HUES64 (cell line): ENCODE measurements around the gene CBLIF. TPM values are rescaled to one million over a fixed set of nuclear protein-coding genes. Genes with fewer than 3 reads are reported as not detected.
"Not testable (repeated sequence)": the region's sequence is repeated elsewhere in the genome, so short reads cannot be mapped to it uniquely, and the experiment has no call there.

Experiments used
- H3K27ac ChIP-seq: 2 replicates; pipeline ENCODE4 v1.7.0; 2013; ENCODE audit warnings: low read depth, low read length, inconsistent platforms
- H3K27me3 ChIP-seq: 2 replicates; pipeline ENCODE4 v1.6.1; 2013; ENCODE audit warnings: mild to moderate bottlenecking, low read length; ENCODE audit not compliant: insufficient read depth
- H3K36me3 ChIP-seq: 2 replicates; pipeline ENCODE4 v1.6.1; 2013; ENCODE audit warnings: mild to moderate bottlenecking, low read length; ENCODE audit not compliant: insufficient read depth
- H3K4me1 ChIP-seq: 2 replicates; pipeline ENCODE4 v1.6.1; 2013; ENCODE audit warnings: mild to moderate bottlenecking, low read length, moderate library complexity; ENCODE audit not compliant: insufficient read depth
- H3K4me3 ChIP-seq: 2 replicates; pipeline ENCODE4 v1.5.1; 2013; ENCODE audit warnings: mild to moderate bottlenecking, low read length, moderate library complexity
- H3K9ac ChIP-seq: 2 replicates; pipeline ENCODE4 v1.6.1; 2013; ENCODE audit warnings: mild to moderate bottlenecking, low read depth, low read length
- H3K9me3 ChIP-seq: 2 replicates; pipeline ENCODE4 v1.6.1; 2013; ENCODE audit warnings: low read depth, low read length; ENCODE audit not compliant: insufficient read depth
- WGBS: fragments of 150-250, 120-280 bp; methylation state at CpG from one replicate; pipeline ENCODE4 v1.1.7; 2013; ENCODE audit warnings: missing lambda C conversion rate; 5-methylcytosine and 5-hydroxymethylcytosine counted together
- polyA plus RNA-seq, 2 experiments: library from polyadenylated mRNA; stranded (reverse); fragments of 50-300 nt; gene quantifications; one replicate each; pipeline ENCODE4 v1.2.3, GENCODE V29; 2013

Gene CBLIF
- not detected for polyA plus RNA-seq (2013, experiment 1 of 2)
- not detected for polyA plus RNA-seq (2013, experiment 2 of 2)

- Histone ChIP-seq H3K27ac (no peak within 1 kb of the TSS), H3K27me3 (no peaks in the 10 kb centered on the region), H3K9me3 (no peaks in the 10 kb centered on the region), H3K36me3 (no peaks in the 10 kb centered on the region), H3K4me1 (peaks cover 7% of the 10 kb centered on the region; the same call in 1 of the 2 replicates), H3K4me3 (no peak within 1 kb of the TSS), H3K9ac (no peak within 1 kb of the TSS)
- WGBS = 91% methylated on average over 4 of the region's 4 CpGs
Observed at GRCh38 chr11:59845399-59845798, at the start of gene CBLIF. Gene CBLIF, minus strand, starts transcription at chr11:59845499. Its CDS starts 46 bp downstream, at chr11:59845453.

GRCh38 chr11:59894616-59895015 lies 49.3 kb upstream of the CBLIF start:
- no peaks in the 10 kb centered on the region for H3K36me3 ChIP-seq
- H3K27ac ChIP-seq = no peak overlapping the region
- no peaks in the 10 kb centered on the region for H3K27me3 ChIP-seq
- no peaks in the 10 kb centered on the region for H3K9me3 ChIP-seq
- H3K9ac ChIP-seq = no peak overlapping the region
- no peak overlapping the region for H3K4me3 ChIP-seq
- WGBS = 98% methylated on average over 1 of the region's 1 CpG
- peaks cover 12% of the 10 kb centered on the region for H3K4me1 ChIP-seq

GRCh38 chr11:59891781-59892181 lies 46.5 kb upstream of the CBLIF start:
- 36% methylated on average over 4 of the region's 4 CpGs for WGBS

GRCh38 chr11:59887156-59887555 lies 41.9 kb upstream of the CBLIF start:
- not testable (repeated sequence) for H3K4me3 ChIP-seq, H3K27ac ChIP-seq, H3K9ac ChIP-seq, H3K36me3 ChIP-seq, H3K27me3 ChIP-seq, H3K9me3 ChIP-seq, H3K4me1 ChIP-seq

More at GRCh38 chr11:59891781-59892181, 46.5 kb upstream of the CBLIF start:
- Histone ChIP-seq H3K4me3 (no peak overlapping the region), H3K36me3 (no peaks in the 10 kb centered on the region), H3K9me3 (no peaks in the 10 kb centered on the region; the same call in 1 of the 2 replicates), H3K9ac (no peak overlapping the region), H3K27ac (peak overlapping the region; percentile 24; the same call in 1 of the 2 replicates), H3K4me1 (peaks cover 12% of the 10 kb centered on the region), H3K27me3 (no peaks in the 10 kb centered on the region)

- Histone ChIP-seq H3K27ac (no peak overlapping the region), H3K27me3 (no peaks in the 10 kb centered on the region), H3K4me1 (no peaks in the 10 kb centered on the region), H3K36me3 (no peaks in the 10 kb centered on the region), H3K9ac (no peak overlapping the region), H3K9me3 (no peaks in the 10 kb centered on the region), H3K4me3 (no peak overlapping the region)
- WGBS = 91% methylated on average over 1 of the region's 1 CpG
Observed at GRCh38 chr11:59883597-59883996, 38.3 kb upstream of the CBLIF start.

- Histone ChIP-seq H3K9ac (no peak overlapping the region), H3K27me3 (no peaks in the 10 kb centered on the region), H3K27ac (no peak overlapping the region), H3K36me3 (no peaks in the 10 kb centered on the region), H3K4me3 (no peak overlapping the region), H3K9me3 (no peaks in the 10 kb centered on the region), H3K4me1 (peaks cover 12% of the 10 kb centered on the region)
- 83% methylated on average over 1 of the region's 1 CpG for WGBS
Observed at GRCh38 chr11:59879567-59879966, 34.3 kb upstream of the CBLIF start.

GRCh38 chr11:59878575-59878974 lies 33.3 kb upstream of the CBLIF start, which contains the start of gene OOSP3:
Gene OOSP3, plus strand, starts transcription at chr11:59878782. Its CDS starts 27 bp downstream, at chr11:59878809.
- H3K4me3 ChIP-seq = no peak within 1 kb of the TSS
- WGBS = 86% methylated on average over 5 of the region's 5 CpGs
- H3K27ac ChIP-seq = no peak within 1 kb of the TSS; the same call in 1 of the 2 replicates

GRCh38 chr11:59877784-59878183 lies 32.5 kb upstream of the CBLIF start:
- no peaks in the 10 kb centered on the region for H3K36me3 ChIP-seq
- H3K4me3 ChIP-seq = no peak overlapping the region
- no peak overlapping the region for H3K9ac ChIP-seq
- no peak overlapping the region; the same call in 1 of the 2 replicates for H3K27ac ChIP-seq
- no peaks in the 10 kb centered on the region for H3K9me3 ChIP-seq
- peaks cover 12% of the 10 kb centered on the region for H3K4me1 ChIP-seq
- no peaks in the 10 kb centered on the region for H3K27me3 ChIP-seq

More at GRCh38 chr11:59878575-59878974, 33.3 kb upstream of the CBLIF start, which contains the start of gene OOSP3:
- Histone ChIP-seq H3K27me3 (no peaks in the 10 kb centered on the region), H3K4me1 (peaks cover 12% of the 10 kb centered on the region), H3K9ac (no peak within 1 kb of the TSS), H3K9me3 (no peaks in the 10 kb centered on the region), H3K36me3 (no peaks in the 10 kb centered on the region)

- Histone ChIP-seq H3K4me1 (peaks cover 12% of the 10 kb centered on the region), H3K9me3 (no peaks in the 10 kb centered on the region), H3K9ac (no peak overlapping the region), H3K36me3 (no peaks in the 10 kb centered on the region), H3K27me3 (no peaks in the 10 kb centered on the region), H3K27ac (no peak overlapping the region), H3K4me3 (no peak overlapping the region)
Observed at GRCh38 chr11:59877325-59877724, 32.0 kb upstream of the CBLIF start.

- WGBS = 98% methylated on average over 9 of the region's 9 CpGs
- no peak overlapping the region for H3K4me3 ChIP-seq
- H3K36me3 ChIP-seq = no peaks in the 10 kb centered on the region
Observed at GRCh38 chr11:59875856-59876519, 30.7 kb upstream of the CBLIF start.

GRCh38 chr11:59872076-59872475 lies 26.8 kb upstream of the CBLIF start:
- no peak overlapping the region for H3K4me3 ChIP-seq
- H3K27me3 ChIP-seq = no peaks in the 10 kb centered on the region
- no peaks in the 10 kb centered on the region for H3K9me3 ChIP-seq
- H3K27ac ChIP-seq = no peak overlapping the region
- H3K36me3 ChIP-seq = no peaks in the 10 kb centered on the region
- no peak overlapping the region for H3K9ac ChIP-seq
- no peaks in the 10 kb centered on the region for H3K4me1 ChIP-seq

More at GRCh38 chr11:59875856-59876519, 30.7 kb upstream of the CBLIF start:
- Histone ChIP-seq H3K27me3 (no peaks in the 10 kb centered on the region), H3K27ac (no peak overlapping the region), H3K9ac (no peak overlapping the region), H3K4me1 (peaks cover 12% of the 10 kb centered on the region), H3K9me3 (no peaks in the 10 kb centered on the region)
